ENCODE results near the gene LTB.
"Not testable (repeated sequence)": the region's sequence is repeated elsewhere in the genome, so short reads cannot be mapped to it uniquely, and the experiment has no call there.

- TF ChIP-seq CTCF (conservative IDR thresholded peaks at IDR 0.05; ENCODE audit: low read depth, low read length); EZH2 (IDR thresholded peaks at IDR 0.05; ENCODE audit: borderline replicate concordance, low read depth, low read length, poor library complexity, severe bottlenecking): not testable (repeated sequence)
Observed at GRCh38 chr6:31590691-31591090, 8.5 kb upstream of the LTB start.

Measured in A673 (cell line).